Mesenchymal stem cell (in vitro differentiated cells and primary cell): ENCODE data around the gene BCL2.

Experiments used
- DNase-seq: peaks from one replicate; pipeline ENCODE4 v3.0.0-alpha.2; 2013
- H2AFZ ChIP-seq: one replicate; pipeline ENCODE4 v1.6.1; 2013; ENCODE audit warnings: low read depth, mild to moderate bottlenecking, control low read depth, inconsistent platforms, low read length, moderate library complexity
- H2AK5ac ChIP-seq: 2 replicates; pipeline ENCODE4 v1.6.1; 2013; ENCODE audit warnings: low read length, moderate library complexity, mild to moderate bottlenecking, inconsistent platforms; ENCODE audit not compliant: severe bottlenecking
- H2BK120ac ChIP-seq: one replicate; pipeline ENCODE4 v1.6.1; 2013; ENCODE audit warnings: low read depth, mild to moderate bottlenecking, inconsistent platforms, low read length, moderate library complexity
- H2BK12ac ChIP-seq, 2 experiments: one replicate each; pipeline ENCODE4 v1.6.1; 2013; ENCODE audit warnings: inconsistent platforms in 2 of 2, low read length in 2 of 2, mild to moderate bottlenecking in 2 of 2, moderate library complexity in 2 of 2, control low read depth in 1 of 2
- H2BK15ac ChIP-seq: one replicate; pipeline ENCODE4 v1.6.1; 2013; ENCODE audit warnings: mild to moderate bottlenecking, low read depth, inconsistent platforms; ENCODE audit not compliant: poor library complexity, severe bottlenecking
- H2BK5ac ChIP-seq: 2 replicates; pipeline ENCODE4 v1.6.1; 2013; ENCODE audit warnings: low read depth, mild to moderate bottlenecking, low read length, control low read depth, inconsistent platforms; ENCODE audit not compliant: poor library complexity, severe bottlenecking
- H3K14ac ChIP-seq, 2 experiments: one replicate each; pipeline ENCODE4 v1.6.1; 2013; ENCODE audit warnings: inconsistent platforms in 2 of 2, low read length in 2 of 2, control low read depth in 1 of 2, mild to moderate bottlenecking in 1 of 2, moderate library complexity in 1 of 2
- H3K18ac ChIP-seq, 2 experiments: one replicate each; pipeline ENCODE4 v1.6.1; 2013; ENCODE audit warnings: inconsistent platforms in 2 of 2, low read length in 2 of 2, control low read depth in 1 of 2, low read depth in 1 of 2, mild to moderate bottlenecking in 1 of 2
- H3K23ac ChIP-seq, 2 experiments: one replicate each; pipeline ENCODE4 v1.6.1; 2013; ENCODE audit warnings: inconsistent platforms in 2 of 2, low read length in 2 of 2, mild to moderate bottlenecking in 2 of 2, moderate library complexity in 2 of 2, control low read depth in 1 of 2
- H3K27ac ChIP-seq: 2 replicates; pipeline ENCODE4 v1.5.1; 2013; ENCODE audit warnings: mild to moderate bottlenecking, moderate library complexity, low read length, control low read depth, inconsistent platforms; ENCODE audit not compliant: poor library complexity, severe bottlenecking
- H3K27me3 ChIP-seq, 2 experiments: 2 replicates each; pipeline versions ENCODE4 v1.6.1 to v1.7.0; 2013; ENCODE audit warnings: low read length in 2 of 2, mild to moderate bottlenecking in 2 of 2, moderate library complexity in 2 of 2, control low read depth in 1 of 2, inconsistent platforms in 1 of 2; ENCODE audit not compliant: control insufficient read depth in 1 of 2, insufficient read depth in 1 of 2
- H3K36me3 ChIP-seq, 2 experiments: 2 replicates each; pipeline versions ENCODE4 v1.6.1 to v1.7.0; 2013; ENCODE audit warnings: low read length in 2 of 2, control low read depth in 1 of 2, inconsistent platforms in 1 of 2, low read depth in 1 of 2, mild to moderate bottlenecking in 1 of 2; ENCODE audit not compliant: insufficient read depth in 2 of 2, control insufficient read depth in 1 of 2
- H3K4ac ChIP-seq, 2 experiments: one replicate each; pipeline ENCODE4 v1.6.1; 2013; ENCODE audit warnings: inconsistent platforms in 2 of 2, low read length in 2 of 2, mild to moderate bottlenecking in 2 of 2, moderate library complexity in 2 of 2, control low read depth in 1 of 2, low read depth in 1 of 2
- H3K4me1 ChIP-seq: 2 replicates; pipeline ENCODE4 v1.6.1; 2013; ENCODE audit warnings: low read depth, low read length, control low read depth; ENCODE audit not compliant: control insufficient read depth, insufficient read depth
- H3K4me2 ChIP-seq: 2 replicates; pipeline ENCODE4 v1.6.1; 2013; ENCODE audit warnings: low read length, mild to moderate bottlenecking, inconsistent platforms; ENCODE audit not compliant: poor library complexity, severe bottlenecking
- H3K4me3 ChIP-seq, 2 experiments: 2 replicates each; pipeline versions ENCODE4 v1.5.1 to v1.7.0; 2013; ENCODE audit warnings: low read length in 2 of 2, mild to moderate bottlenecking in 2 of 2, control low read depth in 1 of 2, low read depth in 1 of 2; ENCODE audit not compliant: insufficient read depth in 1 of 2
- H3K79me1 ChIP-seq: replicated peaks from 2 replicates; pipeline ENCODE4 v1.6.1; 2013; ENCODE audit warnings: mild to moderate bottlenecking, control low read depth, low read length, inconsistent platforms; ENCODE audit not compliant: poor library complexity, severe bottlenecking
- H3K9ac ChIP-seq: 2 replicates; pipeline ENCODE4 v1.7.0; 2013; ENCODE audit warnings: mild to moderate bottlenecking, low read length, moderate library complexity
- H3K9me3 ChIP-seq: 2 replicates; pipeline ENCODE4 v1.7.0; 2013; ENCODE audit warnings: mild to moderate bottlenecking, low read length; ENCODE audit not compliant: control insufficient read depth
- H4K8ac ChIP-seq: one replicate; pipeline ENCODE4 v1.6.1; 2013; ENCODE audit warnings: inconsistent platforms, mild to moderate bottlenecking, low read length, moderate library complexity
- H4K91ac ChIP-seq: one replicate; pipeline ENCODE4 v1.6.1; 2013; ENCODE audit warnings: mild to moderate bottlenecking, low read length, inconsistent platforms
- WGBS: methylation state at CpG from one replicate; pipeline ENCODE4 v1.1.7; 2013; ENCODE audit warnings: mixed read lengths; 5-methylcytosine and 5-hydroxymethylcytosine counted together

The BCL2 gene

DNA sequence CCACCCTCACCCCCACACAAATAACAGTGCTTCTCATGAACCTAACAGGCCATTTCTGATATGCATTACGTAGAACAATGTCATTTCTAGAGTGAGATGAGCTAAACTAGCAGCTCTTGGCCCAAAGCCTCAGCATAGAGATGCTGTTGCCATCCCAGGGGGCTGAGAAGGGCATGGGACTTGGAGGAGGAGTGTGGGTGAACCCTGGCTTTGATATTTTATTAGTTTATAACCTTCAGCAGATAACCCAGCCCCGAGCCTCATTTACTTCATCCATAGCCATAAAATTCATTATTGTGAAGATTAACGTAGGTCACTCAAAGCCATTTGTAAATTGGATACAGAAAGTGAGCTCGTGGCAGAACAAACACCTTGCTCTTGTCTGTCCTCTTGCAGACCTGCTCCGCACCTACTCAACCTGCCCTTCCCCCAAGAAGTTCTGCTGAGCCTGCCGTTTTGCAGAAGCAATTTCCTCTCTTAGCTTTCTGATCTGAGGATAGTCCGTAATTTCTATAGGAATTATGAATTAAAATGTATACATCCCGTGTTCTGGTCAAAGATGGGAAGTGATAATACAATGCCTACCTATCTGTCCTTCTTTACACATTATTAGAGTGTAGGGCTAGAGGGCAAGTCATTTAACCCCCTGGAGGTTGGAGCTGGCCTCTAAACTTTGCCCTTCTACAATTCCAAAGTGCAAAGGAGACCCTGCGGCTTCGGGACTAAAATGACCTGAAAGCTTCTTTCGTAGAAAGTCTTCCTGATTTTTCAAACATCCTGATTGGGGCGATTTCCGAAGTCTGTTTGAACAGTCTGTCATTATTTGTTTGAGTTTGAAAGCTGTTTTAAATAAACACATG, 187.4 kb downstream of the BCL2 start:
- Histone ChIP-seq H3K36me3 (peaks cover 0 to 3% of the 10 kb centered on the region in 2 experiments), H3K4me1 (peaks cover 1% of the 10 kb centered on the region), H3K18ac (no peak overlapping the region), H4K8ac (no peak overlapping the region), H3K14ac (no peak overlapping the region), H2BK15ac (no peak overlapping the region), H3K4ac (no peak overlapping the region), H3K4me3 (no peak overlapping the region), H3K27ac (no peak overlapping the region), H4K91ac (no peak overlapping the region), H2BK5ac (no peak overlapping the region), H3K79me1 (no peaks in the 10 kb centered on the region), H3K23ac (no peak overlapping the region), H3K27me3 (peaks cover 8 to 19% of the 10 kb centered on the region in 2 experiments), H3K9ac (no peak overlapping the region), H2AFZ (no peak overlapping the region), H2AK5ac (no peak overlapping the region), H3K4me2 (no peak overlapping the region), H3K9me3 (peaks cover 3% of the 10 kb centered on the region), H2BK12ac (no peak overlapping the region), H2BK120ac (no peak overlapping the region)
- 65% methylated on average over 8 of the region's 13 CpGs for WGBS
- DNase-seq = no peak

DNA sequence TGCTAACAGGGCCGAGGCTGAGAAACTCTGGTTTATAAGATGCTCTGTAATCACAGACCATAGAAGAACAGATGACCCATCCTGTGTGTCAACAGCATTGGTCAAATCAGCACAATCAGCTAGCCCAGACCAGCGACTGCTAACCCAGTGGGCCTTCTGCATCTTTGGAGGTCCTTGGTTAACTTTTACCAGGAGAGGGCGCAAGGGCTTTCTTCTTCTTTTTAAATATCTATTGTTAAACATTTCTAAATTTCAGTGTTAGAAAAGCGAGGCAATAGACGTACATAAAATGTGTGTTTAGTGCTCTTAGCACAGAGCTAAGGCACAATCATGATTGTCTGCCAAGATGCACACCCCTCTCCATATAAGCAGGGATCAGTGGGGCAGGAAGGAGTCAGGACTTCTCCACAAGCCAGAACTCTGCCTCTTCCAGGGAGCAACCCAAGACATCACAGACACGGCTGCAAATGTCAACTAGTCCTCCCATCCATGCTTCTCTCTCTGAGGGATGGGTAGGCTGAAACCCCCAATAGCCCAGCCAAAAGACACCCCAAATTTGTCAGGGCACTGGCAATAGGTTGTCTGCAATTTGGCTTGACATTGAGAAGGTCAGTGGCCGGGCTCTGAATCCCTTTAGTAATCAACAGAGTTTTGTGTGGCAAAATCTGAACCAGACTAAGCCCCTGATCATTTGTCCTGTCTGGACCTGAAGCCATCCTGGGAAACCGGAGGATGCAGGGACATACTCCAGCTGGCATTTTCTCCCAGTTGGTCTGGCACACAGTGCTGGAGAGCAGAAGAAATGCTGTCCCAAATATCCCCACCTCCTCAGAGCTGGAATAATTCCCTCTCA, 188.2 kb downstream of the BCL2 start:
- no peak overlapping the region for H2BK12ac ChIP-seq
- whole genome bisulfite sequencing = 66% methylated on average over 6 of the region's 8 CpGs
- H2AK5ac ChIP-seq = no peak overlapping the region
- H4K8ac ChIP-seq = no peak overlapping the region
- no peak overlapping the region for H2BK5ac ChIP-seq
- peak overlapping the region; percentile 66 for H3K9ac ChIP-seq
- no peak overlapping the region for H3K18ac ChIP-seq
- no peak overlapping the region for H3K27ac ChIP-seq
- peaks cover 0 to 4% of the 10 kb centered on the region in 2 experiments for H3K36me3 ChIP-seq
- no peak overlapping the region for H3K23ac ChIP-seq
- peak; percentile 60 for DNase-seq
- H2BK15ac ChIP-seq = no peak overlapping the region
- H3K27me3 ChIP-seq = peaks cover 5 to 12% of the 10 kb centered on the region in 2 experiments
- no peaks in the 10 kb centered on the region for H3K79me1 ChIP-seq
- peaks cover 1% of the 10 kb centered on the region for H3K4me1 ChIP-seq
- no peak overlapping the region for H3K4ac ChIP-seq
- no peak overlapping the region for H3K4me2 ChIP-seq
- no peak overlapping the region for H3K14ac ChIP-seq
- H2BK120ac ChIP-seq = no peak overlapping the region
- no peak overlapping the region for H2AFZ ChIP-seq
- no peak overlapping the region for H4K91ac ChIP-seq
- no peak overlapping the region for H3K4me3 ChIP-seq
- H3K9me3 ChIP-seq = peaks cover under 1% of the 10 kb centered on the region

DNA sequence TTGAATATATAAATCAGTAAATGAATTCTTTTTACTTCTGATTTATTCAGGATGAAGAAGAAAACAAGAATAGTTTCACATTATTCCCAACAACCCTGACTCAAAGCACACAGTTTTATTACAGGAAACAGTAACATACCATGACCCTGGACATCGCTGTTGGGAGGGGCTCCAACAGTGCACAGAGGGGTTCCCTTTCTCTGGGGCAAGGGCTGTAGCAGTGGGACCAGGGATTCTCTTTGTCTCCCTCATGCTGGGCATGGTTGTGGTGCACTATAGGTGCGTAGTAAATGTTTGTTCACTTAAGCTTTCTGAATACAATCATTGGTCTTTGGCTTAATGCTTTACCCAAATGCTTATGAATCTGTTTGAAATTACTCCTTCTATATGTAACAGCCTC, 189.4 kb downstream of the BCL2 start:
- Histone ChIP-seq H2AK5ac (no peak overlapping the region), H4K8ac (no peak overlapping the region), H3K14ac (no peak overlapping the region), H3K23ac (no peak overlapping the region), H3K18ac (no peak overlapping the region), H2BK120ac (no peak overlapping the region), H2AFZ (no peak overlapping the region), H4K91ac (no peak overlapping the region), H3K4me1 (peaks cover 1% of the 10 kb centered on the region), H3K27me3 (peaks cover 0 to 3% of the 10 kb centered on the region in 2 experiments), H3K4me3 (no peak overlapping the region), H3K27ac (no peak overlapping the region), H3K4me2 (no peak overlapping the region), H2BK12ac (no peak overlapping the region), H2BK15ac (no peak overlapping the region), H3K36me3 (peaks cover 0 to 4% of the 10 kb centered on the region in 2 experiments), H2BK5ac (no peak overlapping the region), H3K9ac (no peak overlapping the region), H3K4ac (no peak overlapping the region), H3K9me3 (no peaks in the 10 kb centered on the region), H3K79me1 (no peaks in the 10 kb centered on the region)
- WGBS = 13% methylated on average over 1 of the region's 2 CpGs
- DNase-seq = no peak
